ENCODE measurements around the gene ARPP21.
"Not testable (repeated sequence)": the region's sequence is repeated elsewhere in the genome, so short reads cannot be mapped to it uniquely, and the experiment has no call there.

The ARPP21 gene

GRCh38 chr3:35787936-35788335 is 148.6 kb downstream of the ARPP21 start:
- DNase-seq, result no peak

GRCh38 chr3:35789042-35789831 is 149.9 kb downstream of the ARPP21 start:
- DNase-seq, result no peak

GRCh38 chr3:35790764-35791163 is 151.4 kb downstream of the ARPP21 start:
- DNase-seq, result no peak

DNA sequence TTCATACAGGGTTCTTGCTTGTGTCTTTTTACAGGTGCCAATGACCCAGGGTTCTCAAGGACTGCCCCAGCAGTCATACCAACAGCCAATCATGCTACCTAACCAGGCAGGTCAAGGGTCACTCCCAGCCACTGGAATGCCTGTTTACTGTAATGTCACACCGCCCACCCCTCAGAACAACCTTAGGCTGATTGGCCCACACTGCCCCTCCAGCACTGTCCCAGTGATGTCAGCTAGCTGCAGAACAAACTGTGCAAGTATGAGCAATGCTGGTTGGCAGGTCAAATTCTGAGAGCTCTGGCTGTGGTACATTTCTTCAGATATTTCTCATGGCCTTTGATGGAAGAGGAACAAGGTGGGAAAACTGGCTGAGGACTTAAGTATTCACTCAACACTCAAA is 154.3 kb downstream of the ARPP21 start:
- DNase-seq, result no peak

- no peak for DNase-seq
Measured at GRCh38 chr3:35800960-35801459, 161.7 kb downstream of the ARPP21 start.

- no peak for DNase-seq
Measured at GRCh38 chr3:35814531-35814930, 175.2 kb downstream of the ARPP21 start.

- DNase-seq, result not testable (repeated sequence)
Measured at GRCh38 chr3:35815796-35816195, 176.5 kb downstream of the ARPP21 start.

DNA sequence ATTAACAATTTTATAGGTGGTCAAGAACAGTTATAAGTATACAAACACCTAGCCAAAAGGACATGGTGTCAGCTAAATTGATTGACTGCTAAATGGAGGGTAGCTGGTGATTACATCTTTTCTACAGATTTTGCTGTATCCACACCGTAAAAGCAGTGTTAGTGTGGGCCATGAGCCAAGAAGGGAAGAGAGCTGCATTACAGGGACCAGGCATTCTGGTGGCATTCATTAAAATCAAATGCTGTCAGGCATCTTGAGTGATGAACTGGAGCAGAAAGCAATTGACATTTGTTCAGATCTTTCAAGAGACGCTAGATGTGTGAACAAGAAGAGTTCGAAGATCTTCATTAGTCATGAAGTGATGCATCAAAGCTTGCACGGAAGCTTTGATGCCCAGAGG is 177.9 kb downstream of the ARPP21 start:
- no peak for DNase-seq

DNA sequence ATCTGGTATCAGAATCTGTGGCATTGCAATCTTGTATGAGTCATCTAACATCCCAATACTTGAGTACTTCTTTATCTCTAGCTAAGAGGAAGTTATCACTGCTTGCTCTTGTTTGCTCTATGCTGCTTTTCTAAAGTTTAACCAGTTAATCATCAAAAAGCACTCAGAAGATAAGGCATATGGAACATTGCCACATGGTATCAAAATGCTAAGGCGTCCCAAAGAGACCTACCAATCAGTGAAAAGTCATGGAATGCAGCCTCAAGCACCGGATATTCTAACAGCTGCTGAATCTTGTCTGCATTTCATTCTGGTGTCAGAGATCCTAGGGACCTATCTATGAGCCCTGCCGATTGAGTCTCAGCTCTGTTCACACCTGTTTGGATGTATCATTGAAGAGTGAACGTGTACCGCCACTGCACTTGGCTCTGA is 192.8 kb downstream of the ARPP21 start:
- no peak for DNase-seq

Data from NCI-H1694 (cell line).